IMR-90 (cell line): ENCODE measurements around the gene GLG1.

Experiments used
- CTCF ChIP-seq: conservative IDR thresholded peaks from 2 replicates; pipeline ENCODE4 v1.5.1; 2012; ENCODE audit warnings: mild to moderate bottlenecking, low read depth, low read length, improper control_type of control experiment
- MAZ ChIP-seq: IDR thresholded peaks from 2 replicates; pipeline ENCODE4 v1.6.1; 2012; ENCODE audit warnings: low read depth, mild to moderate bottlenecking, low read length, improper control_type of control experiment, moderate library complexity, borderline replicate concordance
- RAD21 ChIP-seq: IDR thresholded peaks from 2 replicates; pipeline ENCODE4 v1.6.1; 2012; ENCODE audit warnings: low read length, improper control_type of control experiment
- SMC3 ChIP-seq: fragments of 150-350 bp; IDR thresholded peaks from 2 replicates; pipeline ENCODE4 v1.6.1; 2016; ENCODE audit warnings: low read depth, mild to moderate bottlenecking, antibody characterized with exemption, low read length, moderate library complexity

- no peak for TF ChIP-seq SMC3
- no peak for TF ChIP-seq CTCF
- TF ChIP-seq RAD21 = no peak
- no peak for TF ChIP-seq MAZ
Observed at GRCh38 chr16:74501484-74502478, 105.1 kb downstream of the GLG1 start.
